HG02884 (cell line): ENCODE results near the gene ALKBH5.

Experiments
- ATAC-seq: cut with Tn5 transposase; IDR thresholded peaks from one replicate; pipeline ENCODE4 v1.9.1; 2021; ENCODE audit warnings: mild to moderate bottlenecking, moderate library complexity; ENCODE audit not compliant: unreplicated experiment

Gene ALKBH5

DNA sequence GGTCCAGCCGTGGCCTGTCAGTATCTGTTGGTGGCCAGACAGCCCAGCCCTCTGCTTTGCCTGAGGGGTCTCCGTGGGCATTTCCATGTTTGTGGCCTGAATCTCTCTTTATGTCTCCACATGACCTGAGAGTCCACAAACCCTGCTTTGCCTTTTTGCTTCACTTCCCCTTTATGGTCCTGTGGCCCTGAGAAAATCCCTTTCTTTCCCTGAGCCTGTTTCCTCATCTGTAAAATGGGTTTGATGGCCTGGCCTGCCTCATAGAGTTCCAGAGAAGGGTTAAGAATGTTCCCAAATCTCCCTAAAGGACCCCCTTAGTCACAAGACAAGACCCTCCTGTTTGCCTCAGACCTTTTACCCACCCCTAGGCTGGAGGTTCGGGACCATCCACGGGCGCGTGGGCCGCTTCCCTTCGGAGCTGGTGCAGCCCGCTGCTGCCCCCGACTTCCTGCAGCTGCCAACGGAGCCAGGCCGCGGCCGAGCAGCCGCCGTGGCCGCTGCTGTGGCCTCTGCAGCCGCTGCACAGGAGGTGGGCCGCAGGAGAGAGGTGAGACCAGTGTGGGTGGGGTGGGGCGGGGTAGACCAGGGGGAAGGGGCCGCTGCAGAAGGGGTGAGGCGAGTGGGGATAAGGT lies 26.2 kb upstream of the ALKBH5 start:
- ATAC-seq, result no peak

DNA sequence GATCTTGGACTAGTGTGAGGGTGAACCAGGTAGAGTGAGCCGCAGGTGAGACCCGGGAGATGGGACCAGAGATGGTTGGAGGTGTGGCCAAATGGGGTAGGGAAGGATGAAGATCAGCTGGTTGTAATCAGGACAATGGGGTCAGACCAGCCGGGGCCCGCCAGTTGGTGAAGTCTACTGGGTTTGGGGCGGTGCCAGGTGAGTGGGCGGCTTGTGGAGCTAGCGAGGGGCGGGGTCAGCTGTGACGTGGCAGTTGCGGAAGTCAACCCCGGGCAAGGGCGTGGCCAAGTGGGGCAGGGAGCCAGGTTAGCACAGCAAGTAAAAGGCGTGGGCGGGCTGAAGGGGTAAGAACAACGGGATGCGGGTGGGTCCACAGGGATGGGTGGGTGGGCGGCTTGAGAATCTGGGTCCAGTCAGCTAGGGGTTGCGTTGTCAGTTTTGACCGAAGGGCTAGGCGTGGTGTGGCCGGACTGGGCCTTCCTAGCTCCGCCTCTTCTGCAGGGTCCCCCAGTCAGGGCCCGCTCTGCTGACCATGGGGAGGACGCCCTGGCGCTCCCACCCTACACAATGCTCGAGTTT lies 25.5 kb upstream of the ALKBH5 start:
- no peak for ATAC-seq

DNA sequence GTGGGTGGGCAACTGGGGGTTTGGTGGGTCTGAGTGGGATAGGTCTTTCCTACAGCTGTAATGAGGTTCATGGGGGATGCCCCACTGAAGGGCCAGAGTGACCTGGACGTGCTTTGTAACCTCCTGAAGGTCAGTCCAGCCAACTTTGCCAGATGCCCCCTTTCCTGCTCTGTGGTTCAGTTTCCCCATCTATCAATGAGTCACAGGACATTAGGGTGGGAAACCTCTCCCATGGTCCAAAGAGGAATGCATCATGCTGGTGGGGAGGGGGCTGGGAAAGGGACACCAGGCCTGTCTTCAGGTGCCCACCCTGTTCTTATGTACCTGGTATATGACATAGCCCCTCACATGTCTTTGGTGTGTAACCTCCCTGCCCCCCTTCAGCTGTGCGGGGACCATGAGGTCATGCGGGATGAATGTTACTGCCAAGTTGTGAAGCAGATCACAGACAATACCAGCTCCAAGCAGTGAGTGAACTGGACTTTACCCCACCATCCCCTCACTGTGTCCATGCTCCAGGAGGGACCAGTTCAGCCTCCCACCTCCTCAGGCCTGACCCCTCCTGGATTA lies 24.0 kb upstream of the ALKBH5 start:
- ATAC-seq, result no peak

DNA sequence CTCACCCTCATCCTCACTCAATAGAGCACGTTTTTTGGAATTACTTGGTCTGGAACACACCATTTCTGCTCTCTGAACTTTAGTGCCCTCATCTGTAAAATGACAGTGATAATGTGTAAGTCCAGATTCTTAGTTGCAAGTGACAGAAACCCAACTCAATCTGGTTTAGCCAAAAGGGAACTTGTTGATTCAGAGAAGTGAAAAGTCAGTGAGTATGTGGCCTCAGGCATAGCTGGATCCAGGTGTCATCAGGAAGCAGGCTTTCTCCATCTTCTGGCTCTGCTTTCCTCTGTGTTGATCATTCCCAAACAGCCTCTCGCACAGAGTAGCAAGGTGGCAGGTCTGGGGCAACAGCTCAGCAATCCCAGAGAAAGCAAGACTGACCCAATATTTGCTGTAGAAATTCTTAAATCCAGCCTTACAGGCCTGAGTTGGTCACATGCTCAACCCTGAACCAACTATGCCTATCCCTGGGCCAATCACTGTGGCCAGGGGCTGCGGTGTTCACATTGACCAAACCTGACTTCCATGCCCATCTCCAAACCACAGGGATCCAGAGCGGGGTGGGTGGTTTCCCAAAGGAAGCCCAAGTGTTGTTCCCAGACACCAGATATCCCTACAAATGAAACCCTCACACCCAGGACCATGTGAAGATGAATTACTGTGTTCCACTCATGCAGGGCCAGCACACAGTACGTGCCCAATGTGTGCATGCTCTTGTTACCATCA lies 23.3 kb upstream of the ALKBH5 start:
- no peak for ATAC-seq

DNA sequence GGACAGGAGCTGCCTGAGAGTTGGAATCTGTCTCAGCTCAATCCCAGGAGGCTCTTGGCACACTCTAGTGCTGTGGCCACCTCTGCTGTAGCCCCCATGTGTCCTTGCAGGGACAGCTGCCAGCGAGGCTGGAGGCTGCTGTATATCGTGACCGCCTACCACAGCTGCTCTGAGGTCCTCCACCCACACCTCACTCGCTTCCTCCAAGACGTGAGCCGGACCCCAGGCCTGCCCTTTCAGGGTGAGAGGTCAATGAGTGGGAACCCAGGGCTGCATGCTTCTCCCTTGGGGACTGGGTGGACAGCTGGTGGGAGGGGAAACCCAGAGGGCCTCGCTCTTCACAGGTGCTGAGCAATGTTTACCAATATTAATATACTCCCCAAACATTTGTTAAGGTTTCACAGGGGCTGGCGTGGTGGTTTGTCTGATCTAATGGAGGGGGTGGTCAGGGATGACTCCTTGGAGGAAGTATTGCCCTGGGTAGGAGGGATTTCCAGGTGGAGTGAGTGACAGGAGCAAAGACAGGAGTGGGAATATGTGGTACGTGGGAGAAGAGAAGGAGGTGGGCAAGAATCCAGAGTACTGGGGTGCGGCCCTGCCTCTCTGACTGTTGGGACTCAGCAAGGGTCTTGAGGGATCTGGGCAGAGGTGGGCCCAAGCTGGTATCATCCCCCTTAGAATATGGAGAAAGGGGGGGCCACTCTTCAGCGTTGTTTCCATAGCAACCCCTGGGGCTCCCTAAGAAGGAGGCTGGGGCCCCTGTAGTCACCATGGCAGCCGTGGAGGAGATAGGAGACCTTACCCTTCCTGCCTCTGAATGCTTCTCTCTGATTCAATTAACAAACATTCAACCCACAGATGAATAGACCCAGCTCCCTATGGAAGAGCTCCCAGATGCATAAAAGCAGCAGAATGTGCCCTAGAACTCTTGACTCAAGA lies 22.2 kb upstream of the ALKBH5 start:
- peak; percentile 52 for ATAC-seq

DNA sequence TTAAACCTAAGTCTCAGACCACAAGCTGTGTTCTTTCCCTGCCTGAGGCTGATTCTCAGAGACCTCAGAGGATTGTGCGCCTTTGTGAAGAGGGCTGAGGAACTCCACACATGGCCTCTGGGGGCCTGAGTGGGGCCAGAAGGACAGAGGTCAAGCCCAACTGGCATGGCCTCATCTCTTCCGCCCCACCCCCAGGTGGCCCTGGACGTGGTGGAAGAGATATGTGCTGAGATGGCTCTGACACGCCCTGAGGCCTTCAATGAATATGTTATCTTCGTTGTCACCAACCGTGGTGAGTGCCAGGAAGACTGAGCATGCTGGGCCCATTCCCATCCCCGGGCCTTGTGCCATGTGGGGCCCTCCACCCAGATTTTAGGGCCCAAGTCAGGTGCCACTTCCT lies 20.1 kb upstream of the ALKBH5 start:
- ATAC-seq, result no peak

DNA sequence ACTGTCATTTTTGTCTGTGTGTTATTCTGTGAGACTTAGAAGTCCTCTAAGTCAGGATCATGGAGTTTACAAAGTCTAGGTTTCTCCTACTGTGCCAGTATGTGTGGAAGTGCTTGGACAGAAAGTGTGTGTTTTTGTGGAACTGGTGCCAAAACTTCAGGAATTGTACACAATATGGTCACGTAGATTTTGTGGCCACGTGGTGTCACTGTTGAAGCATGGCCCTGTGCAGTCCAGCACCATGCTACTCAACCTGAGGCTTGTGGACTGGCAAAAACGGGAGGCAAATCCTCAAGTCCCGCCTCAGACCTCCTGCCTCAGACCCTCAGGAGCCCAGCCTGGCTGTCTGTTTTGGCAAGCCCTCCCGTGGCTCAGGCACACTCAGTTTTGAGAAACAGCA lies 16.7 kb upstream of the ALKBH5 start:
- ATAC-seq, result no peak

DNA sequence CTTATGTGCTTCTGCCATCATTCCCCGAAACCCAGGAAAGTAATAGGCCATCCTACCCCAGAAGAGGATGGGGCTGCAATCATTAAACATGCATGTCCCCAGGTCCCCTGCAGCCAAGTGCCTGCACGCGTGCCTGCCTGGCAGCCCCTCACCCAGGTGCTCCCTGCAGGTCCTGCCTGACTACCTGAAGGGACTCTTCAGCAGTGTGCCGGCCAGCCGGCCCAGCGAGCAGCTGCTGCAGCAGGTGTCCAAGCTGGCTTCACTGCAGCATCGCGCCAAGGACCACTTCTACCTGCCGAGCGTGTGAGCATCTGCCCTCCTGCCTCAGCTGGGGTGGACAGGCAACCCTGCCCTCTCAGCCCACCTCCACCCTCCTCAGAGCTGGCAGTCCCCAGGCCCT lies 16.2 kb upstream of the ALKBH5 start:
- no peak for ATAC-seq

DNA sequence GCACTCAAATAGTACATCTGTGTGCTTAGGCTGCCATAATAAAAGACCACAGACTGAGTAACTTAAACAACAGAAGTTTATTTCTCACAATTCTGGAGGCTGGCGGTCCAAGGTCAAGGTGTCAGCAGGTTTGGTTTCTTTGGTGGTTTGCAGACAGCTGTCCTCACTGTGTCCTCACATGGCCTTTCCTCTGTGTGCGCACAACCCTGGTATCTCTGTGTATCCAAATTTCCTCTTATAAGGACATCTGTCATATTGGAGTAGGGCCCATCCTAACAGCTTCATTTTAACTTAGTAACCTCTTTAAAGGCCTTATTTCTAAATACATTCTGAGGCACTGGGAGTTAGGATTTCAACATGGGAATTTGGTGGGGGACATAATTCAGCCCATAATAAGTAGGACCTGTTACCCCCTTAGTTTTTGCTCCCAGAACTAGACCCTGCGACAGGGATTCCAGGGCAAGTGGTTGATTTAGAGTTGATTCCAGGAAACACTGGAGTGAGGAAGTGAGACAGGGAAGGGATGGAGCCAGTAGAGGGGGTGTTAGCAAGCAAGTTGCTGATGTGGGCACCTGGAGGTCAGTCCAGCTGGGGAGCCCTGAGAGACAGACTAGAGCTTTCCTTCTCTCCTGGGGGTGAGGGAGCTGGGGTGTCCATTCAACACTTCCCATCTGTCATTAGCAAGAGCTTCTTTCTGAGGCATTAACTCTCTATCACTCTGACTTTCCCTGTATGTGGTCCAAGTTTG lies 10.9 kb upstream of the ALKBH5 start:
- no peak for ATAC-seq

DNA sequence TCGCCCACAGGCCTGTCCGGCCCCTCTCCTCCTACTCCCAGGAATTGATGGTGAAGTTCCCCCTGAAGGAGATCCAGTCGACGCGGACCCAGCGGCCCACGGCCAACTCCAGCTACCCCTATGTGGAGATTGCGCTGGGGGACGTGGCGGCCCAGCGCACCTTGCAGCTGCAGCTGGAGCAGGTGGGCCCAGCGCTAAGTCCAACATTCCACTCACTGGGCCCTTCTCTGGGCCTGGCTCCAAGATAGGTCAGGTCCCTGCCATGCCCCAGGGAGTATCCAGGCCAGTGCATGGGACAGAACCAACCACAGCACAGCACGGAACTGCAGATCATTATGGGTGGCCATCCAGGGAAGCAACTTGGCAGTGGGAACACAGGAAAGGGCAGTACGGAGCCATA lies 9.9 kb upstream of the ALKBH5 start:
- ATAC-seq, result no peak

DNA sequence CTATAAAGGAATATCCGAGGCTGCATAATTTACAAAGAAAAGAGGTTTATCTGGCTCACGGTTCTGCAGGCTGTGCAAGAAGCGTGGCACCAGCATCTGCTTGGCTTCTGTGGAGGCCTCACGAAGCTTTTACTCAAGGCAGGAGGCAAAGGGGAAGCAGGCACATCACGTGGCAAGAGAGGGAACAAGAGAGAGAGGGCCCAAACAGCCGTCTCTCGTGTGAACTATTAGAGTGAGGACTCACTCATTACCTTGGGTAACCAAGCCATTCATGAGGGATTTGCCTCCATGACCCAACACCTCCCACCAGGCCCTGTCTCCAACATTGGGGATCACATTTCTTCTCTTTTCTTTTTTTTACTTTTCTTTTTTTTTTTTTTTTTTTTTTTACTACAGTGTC lies 7.5 kb upstream of the ALKBH5 start:
- no peak for ATAC-seq

DNA sequence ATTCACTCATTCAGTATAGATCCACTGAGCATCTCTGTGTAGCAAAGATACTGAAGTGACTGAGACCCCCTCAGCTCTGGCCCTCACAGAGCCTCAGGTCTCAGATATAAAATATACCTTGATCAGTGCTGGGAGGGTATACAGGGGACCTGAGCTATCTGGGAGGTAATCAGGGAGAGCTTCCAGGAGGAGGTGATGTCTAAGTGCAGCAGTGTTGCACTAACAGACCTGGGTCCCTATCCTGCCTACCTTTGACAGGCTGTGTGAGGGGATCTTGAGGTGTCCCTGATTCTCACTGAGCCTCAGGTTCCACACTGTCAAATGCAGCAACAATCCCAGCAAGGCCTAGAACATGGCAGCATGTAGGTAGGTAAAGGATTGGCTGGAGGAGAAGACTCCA lies 6.5 kb upstream of the ALKBH5 start:
- ATAC-seq, result no peak

DNA sequence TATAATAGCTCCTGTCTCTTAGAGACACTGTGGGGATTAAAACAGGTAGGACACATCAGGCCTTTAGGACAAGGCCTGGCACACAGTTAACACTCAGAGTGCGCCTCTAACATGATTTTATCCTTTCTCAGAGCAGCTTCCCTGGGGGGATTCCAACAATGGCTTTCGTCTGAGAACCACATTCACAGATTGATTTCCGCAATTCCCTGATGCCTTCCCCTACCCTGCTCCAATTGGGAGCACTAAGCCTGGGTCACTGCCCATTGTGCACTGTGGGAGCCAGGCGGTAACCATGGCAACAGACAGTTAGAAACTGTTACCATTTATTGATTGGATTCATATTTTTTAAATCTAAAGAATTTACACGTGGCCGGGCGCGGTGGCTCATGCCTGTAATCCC lies 5.9 kb upstream of the ALKBH5 start:
- ATAC-seq, result no peak

DNA sequence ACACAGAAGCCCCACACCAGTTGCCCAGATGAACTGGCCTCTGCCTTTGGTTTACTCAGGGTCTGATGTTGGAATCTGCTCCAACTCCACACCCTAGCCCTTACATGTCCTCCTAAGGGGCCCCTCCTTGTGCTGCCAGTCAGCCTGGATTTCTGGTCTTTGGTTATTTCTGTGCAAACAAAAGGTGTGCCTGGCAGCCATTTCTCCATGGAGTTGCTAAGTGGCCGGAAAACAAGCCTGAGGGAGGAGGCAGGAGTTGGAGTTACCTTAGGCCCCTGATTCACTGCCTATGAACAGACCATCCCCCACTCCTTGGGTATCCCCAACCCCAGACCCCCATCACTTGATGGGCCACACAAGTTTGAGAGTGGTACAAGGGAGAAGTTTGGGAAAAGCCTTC lies 4.4 kb upstream of the ALKBH5 start:
- no peak for ATAC-seq

DNA sequence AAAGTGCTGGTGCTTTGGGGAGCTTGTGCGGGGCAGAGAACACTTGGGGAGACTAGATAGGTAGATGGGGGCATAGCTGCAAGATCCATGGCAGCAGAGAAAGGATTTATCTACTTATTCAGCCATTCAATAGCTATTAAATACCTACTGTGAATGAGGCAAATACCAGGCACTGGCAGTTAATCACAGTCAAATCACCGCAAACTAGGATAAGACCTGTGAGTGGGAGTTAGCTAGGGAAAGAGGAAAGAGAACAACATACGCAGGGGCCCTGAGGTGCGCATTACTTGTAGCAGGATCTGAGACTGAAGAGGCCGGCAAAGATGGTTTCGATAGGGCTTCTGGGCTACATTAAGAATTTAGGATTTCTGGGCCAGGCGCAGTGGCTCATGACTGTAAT lies 3.8 kb upstream of the ALKBH5 start:
- ATAC-seq, result no peak

DNA sequence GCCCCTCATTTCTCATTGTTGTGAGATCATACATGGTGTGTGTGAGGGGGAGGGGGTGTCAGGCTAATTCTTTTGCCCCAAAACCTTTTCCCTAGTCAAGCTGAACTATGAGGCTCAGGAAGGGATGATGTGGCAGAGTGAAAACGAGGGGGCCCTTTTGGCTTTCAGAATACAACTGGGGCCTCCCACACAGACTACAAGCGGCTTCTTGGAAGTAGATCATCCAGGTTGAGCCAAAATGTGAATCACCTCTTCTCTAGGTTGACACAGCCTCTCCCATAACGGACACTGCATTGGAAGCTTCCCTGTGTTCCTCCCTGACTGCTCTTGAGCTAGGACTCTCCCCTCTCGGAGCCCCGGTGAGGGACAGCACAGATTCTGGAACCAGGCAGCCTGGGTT lies 2.3 kb upstream of the ALKBH5 start:
- ATAC-seq, result no peak

DNA sequence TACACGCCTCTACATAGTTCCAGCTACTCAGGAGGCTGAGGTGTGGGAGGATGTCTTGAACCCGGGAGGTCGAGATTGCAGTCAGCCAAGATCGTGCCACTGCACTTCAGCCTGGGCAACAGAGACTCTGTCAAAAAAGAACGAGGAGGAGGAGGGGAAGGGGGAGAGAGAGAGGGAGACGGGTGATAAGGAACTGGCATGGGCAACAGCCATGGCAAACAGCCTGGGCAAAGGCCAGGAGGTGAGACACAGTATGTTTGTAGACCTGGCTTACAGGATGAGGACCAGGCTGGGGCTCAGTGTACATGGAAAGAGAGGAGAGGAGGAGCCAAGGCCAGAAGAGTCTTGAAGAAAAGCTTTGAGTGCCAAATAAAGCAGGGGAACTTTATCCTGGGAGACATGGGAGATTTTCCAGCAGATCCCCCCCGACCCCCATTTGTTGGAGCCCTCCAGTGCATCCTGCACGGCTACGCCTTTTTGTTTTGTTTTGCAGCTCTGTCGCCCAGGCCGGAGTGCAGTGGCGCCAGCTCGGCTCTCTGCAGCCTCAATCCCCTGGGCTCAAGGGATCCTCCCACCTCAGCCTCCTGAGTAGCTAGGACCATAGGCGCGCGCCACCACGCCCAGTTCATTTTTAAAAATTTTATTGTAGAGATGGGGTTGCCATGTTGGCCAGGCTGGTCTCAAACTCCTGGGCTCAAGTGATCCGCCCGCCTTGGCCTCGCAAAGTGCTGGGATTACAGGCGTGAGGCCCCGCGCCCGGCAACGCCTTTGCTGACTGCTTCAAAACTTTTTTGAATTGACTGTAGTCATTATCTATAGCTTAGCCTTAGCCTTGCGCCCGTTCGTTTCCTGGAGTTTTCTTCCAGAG lies 1.3 kb upstream of the ALKBH5 start:
- no peak for ATAC-seq

DNA sequence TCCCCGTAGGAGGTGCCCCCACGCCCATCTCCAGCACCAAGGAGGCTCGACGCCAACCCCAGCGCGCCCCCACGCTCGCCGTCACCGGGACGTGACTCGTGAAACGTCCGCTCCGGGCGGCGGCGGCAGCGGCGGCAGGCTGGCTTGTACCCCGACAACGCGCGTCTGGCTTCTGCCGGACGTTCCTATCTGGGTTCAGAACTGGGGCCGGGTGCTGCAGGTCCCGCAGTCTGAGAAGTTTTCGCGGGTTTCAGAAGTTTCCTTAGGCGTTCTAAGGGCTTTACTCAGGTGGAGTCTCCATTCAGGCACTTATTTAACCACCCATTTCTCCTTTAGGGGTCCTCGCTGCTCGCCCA lies 672 bp upstream of the ALKBH5 start:
- ATAC-seq, result peak; percentile 18

DNA sequence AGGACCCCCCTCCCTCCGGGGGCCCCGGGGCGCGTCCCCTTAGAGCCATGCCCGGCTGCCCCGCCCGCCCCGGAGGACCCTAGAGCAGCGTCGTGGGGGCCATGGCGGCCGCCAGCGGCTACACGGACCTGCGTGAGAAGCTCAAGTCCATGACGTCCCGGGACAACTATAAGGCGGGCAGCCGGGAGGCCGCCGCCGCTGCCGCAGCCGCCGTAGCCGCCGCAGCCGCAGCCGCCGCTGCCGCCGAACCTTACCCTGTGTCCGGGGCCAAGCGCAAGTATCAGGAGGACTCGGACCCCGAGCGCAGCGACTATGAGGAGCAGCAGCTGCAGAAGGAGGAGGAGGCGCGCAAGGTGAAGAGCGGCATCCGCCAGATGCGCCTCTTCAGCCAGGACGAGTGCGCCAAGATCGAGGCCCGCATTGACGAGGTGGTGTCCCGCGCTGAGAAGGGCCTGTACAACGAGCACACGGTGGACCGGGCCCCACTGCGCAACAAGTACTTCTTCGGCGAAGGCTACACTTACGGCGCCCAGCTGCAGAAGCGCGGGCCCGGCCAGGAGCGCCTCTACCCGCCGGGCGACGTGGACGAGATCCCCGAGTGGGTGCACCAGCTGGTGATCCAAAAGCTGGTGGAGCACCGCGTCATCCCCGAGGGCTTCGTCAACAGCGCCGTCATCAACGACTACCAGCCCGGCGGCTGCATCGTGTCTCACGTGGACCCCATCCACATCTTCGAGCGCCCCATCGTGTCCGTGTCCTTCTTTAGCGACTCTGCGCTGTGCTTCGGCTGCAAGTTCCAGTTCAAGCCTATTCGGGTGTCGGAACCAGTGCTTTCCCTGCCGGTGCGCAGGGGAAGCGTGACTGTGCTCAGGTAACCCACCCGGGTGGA lies 759 bp downstream of the ALKBH5 start:
- ATAC-seq, result no peak
